Activated naive CD4-positive, alpha-beta T cell treated with anti-CD3 and anti-CD28 coated beads, Interleukin-2, amount 50 U/mL, for 24 hours (primary cell): Measurements from ENCODE around the gene PHPT1.

ENCODE experiments used
- H3K27ac Mint-ChIP-seq: one replicate; pipeline ENCODE4 v1.8.0; 2021; ENCODE audit warnings: mild to moderate bottlenecking, mixed read lengths
- H3K27me3 Mint-ChIP-seq: one replicate; pipeline ENCODE4 v1.8.0; 2021; ENCODE audit warnings: mixed read lengths
- H3K36me3 Mint-ChIP-seq: one replicate; pipeline ENCODE4 v1.8.0; 2021; ENCODE audit warnings: mixed read lengths
- H3K4me1 Mint-ChIP-seq: one replicate; pipeline ENCODE4 v1.8.0; 2021; ENCODE audit warnings: mixed read lengths
- H3K4me3 Mint-ChIP-seq: one replicate; pipeline ENCODE4 v1.8.0; 2021; ENCODE audit warnings: mild to moderate bottlenecking, mixed read lengths
- H3K9me3 Mint-ChIP-seq: one replicate; pipeline ENCODE4 v1.8.0; 2021; ENCODE audit warnings: mixed read lengths

PHPT1 gene

GRCh38 chr9:136814725-136815421, 34.3 kb upstream of the PHPT1 start:
- Mint-ChIP-seq H3K36me3 (peaks cover 17% of the 10 kb centered on the region), H3K4me3 (no peak overlapping the region), H3K4me1 (peaks cover 49% of the 10 kb centered on the region), H3K27me3 (no peaks in the 10 kb centered on the region), H3K27ac (no peak overlapping the region), H3K9me3 (no peaks in the 10 kb centered on the region)

GRCh38 chr9:136815422-136815782, 33.8 kb upstream of the PHPT1 start:
- H3K27me3 Mint-ChIP-seq: no peaks in the 10 kb centered on the region
- H3K4me3 Mint-ChIP-seq: no peak overlapping the region
- H3K27ac Mint-ChIP-seq: no peak overlapping the region
- H3K4me1 Mint-ChIP-seq: peaks cover 45% of the 10 kb centered on the region
- H3K9me3 Mint-ChIP-seq: no peaks in the 10 kb centered on the region
- peaks cover 17% of the 10 kb centered on the region for H3K36me3 Mint-ChIP-seq

GRCh38 chr9:136820971-136821825, 28.0 kb upstream of the PHPT1 start:
- H3K27me3 Mint-ChIP-seq: no peaks in the 10 kb centered on the region
- no peaks in the 10 kb centered on the region for H3K9me3 Mint-ChIP-seq
- no peak overlapping the region for H3K4me3 Mint-ChIP-seq
- H3K4me1 Mint-ChIP-seq: peaks cover 17% of the 10 kb centered on the region
- H3K27ac Mint-ChIP-seq: no peak overlapping the region
- peaks cover 4% of the 10 kb centered on the region for H3K36me3 Mint-ChIP-seq

DNA sequence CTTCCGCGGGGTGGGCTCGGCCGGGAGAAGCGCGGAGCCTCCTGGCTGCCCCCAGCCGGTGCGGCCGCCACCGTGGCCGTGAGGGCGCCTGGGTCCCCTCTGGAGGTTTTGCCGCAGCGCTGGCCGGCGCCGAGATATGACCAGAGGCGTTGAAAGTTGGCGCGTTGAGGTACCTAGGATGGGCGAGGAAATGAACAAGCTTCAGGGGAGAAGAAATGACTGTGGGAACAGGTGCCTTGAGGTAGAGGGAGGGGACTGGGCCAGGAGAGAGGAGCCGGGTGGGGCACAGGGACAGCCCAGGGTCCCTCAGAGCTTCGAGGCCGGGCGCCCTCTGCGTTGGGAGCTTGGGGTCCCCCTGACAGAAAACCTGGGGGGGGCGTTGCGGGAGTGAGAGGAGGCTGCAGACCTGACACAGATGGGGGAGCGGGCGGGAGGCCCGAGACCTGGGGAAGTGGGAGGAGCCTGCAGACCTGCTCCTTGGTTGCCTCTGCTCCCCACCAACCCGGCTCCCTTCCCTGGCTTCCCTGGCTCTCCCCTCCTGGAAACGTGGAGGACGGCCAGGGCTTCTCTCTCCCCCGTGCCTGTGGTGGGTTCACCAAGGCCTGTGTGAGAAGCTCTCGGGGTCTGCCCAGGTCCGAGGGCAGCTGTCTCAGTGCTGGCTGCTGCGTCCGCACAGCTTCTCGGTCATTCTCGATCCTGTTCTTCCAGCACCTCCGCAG, 27.2 kb upstream of the PHPT1 start:
- peaks cover 14% of the 10 kb centered on the region for H3K4me1 Mint-ChIP-seq
- H3K36me3 Mint-ChIP-seq: peaks cover under 1% of the 10 kb centered on the region
- H3K27me3 Mint-ChIP-seq: no peaks in the 10 kb centered on the region
- no peaks in the 10 kb centered on the region for H3K9me3 Mint-ChIP-seq
- no peak overlapping the region for H3K4me3 Mint-ChIP-seq
- no peak overlapping the region for H3K27ac Mint-ChIP-seq

GRCh38 chr9:136823136-136824046, 25.8 kb upstream of the PHPT1 start:
- no peak overlapping the region for H3K4me3 Mint-ChIP-seq
- no peaks in the 10 kb centered on the region for H3K36me3 Mint-ChIP-seq
- no peaks in the 10 kb centered on the region for H3K27me3 Mint-ChIP-seq
- no peaks in the 10 kb centered on the region for H3K9me3 Mint-ChIP-seq
- no peak overlapping the region for H3K27ac Mint-ChIP-seq
- H3K4me1 Mint-ChIP-seq: peaks cover 12% of the 10 kb centered on the region

DNA sequence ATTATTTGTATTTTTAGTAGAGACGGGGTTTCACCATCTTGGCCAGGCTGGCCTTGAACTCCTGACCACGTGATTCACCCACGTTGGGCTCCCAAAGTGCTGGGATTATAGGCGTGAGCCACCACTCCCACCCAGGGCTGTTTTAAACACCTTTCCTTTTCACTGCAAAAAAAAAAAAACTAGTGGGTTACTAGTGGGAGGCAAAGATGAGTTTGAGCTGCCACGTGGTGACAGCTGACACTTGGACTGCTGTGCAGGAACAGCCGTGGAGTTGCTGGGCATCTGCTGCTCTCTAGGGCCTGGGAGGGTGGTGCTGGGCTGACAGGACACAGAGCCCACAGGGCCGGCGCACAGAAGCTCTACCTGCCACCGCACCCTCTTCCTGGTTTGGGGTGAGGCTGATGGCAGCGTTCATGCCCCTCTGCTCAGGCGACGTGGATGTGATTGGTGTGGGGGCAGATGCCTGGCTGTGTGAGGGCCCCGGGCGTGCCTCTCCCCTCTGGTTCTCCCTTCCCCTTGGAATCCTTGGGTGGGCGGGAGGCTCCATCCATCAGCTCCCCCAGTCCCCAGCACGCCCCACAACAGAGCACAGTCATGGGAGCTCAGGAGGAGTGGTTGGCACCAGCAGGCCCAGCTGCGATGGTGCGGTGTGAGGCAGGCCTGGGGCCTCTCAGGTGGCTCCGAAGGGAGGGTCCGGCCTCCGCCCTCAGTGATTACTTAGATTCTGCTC, 24.5 kb upstream of the PHPT1 start:
- Mint-ChIP-seq H3K4me1 (peaks cover 8% of the 10 kb centered on the region), H3K4me3 (no peak overlapping the region)

GRCh38 chr9:136825295-136826187, 23.7 kb upstream of the PHPT1 start:
- H3K4me1 Mint-ChIP-seq: peaks cover 6% of the 10 kb centered on the region
- H3K36me3 Mint-ChIP-seq: no peaks in the 10 kb centered on the region
- H3K9me3 Mint-ChIP-seq: no peaks in the 10 kb centered on the region
- no peak overlapping the region for H3K4me3 Mint-ChIP-seq
- no peak overlapping the region for H3K27ac Mint-ChIP-seq
- H3K27me3 Mint-ChIP-seq: no peaks in the 10 kb centered on the region

More for the DNA sequence above, 24.5 kb upstream of the PHPT1 start:
- no peaks in the 10 kb centered on the region for H3K9me3 Mint-ChIP-seq
- H3K27me3 Mint-ChIP-seq: no peaks in the 10 kb centered on the region
- no peaks in the 10 kb centered on the region for H3K36me3 Mint-ChIP-seq
- H3K27ac Mint-ChIP-seq: no peak overlapping the region

- Mint-ChIP-seq H3K27me3 (no peaks in the 10 kb centered on the region), H3K9me3 (no peaks in the 10 kb centered on the region), H3K4me3 (no peak overlapping the region), H3K4me1 (peaks cover under 1% of the 10 kb centered on the region), H3K27ac (no peak overlapping the region), H3K36me3 (no peaks in the 10 kb centered on the region)
Measured at GRCh38 chr9:136826188-136826541, 23.0 kb upstream of the PHPT1 start.

DNA sequence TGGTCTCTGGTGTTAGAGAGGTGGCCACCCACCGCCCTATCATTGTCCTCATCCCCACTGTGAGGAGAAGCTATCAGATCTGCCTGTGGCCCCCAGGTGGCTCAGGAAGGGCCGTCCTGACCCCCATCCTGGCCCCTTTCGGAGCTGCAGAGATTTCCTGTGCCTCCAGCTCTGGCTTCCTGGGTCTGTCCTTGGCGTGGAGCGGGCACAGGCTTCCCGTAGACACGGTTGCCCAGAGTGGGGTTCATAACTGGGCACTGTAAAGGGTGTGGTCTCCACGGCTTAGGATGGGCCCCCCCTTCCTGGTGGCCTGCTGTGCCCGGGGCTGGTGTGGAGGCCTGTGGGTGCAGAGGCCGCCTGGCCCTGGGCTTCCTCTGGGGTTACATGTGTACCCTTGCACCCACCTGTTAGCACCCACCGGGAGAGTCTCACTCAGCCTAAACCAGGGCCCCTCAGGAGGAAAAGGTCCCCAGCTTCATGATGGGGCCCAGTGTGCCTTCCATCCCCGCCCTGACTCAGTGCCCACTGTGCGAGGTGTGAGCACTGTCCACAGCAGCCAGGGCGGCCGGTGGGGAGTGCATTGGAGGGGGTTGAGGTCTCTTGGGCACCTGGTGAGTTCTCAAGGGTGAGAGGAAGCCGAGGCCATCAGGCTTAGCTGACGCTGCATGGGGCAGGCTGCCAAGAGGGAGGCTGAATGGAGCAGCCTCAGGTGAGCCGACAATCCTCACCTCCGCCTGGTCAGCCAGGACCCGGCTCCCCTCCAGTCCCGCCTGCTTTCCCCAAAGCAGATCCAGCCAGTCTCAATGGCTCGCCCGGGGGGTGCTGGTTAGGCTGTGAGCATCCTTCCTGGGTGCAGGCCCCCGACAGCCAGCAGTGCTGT, 22.3 kb upstream of the PHPT1 start:
- no peaks in the 10 kb centered on the region for H3K36me3 Mint-ChIP-seq
- H3K9me3 Mint-ChIP-seq: no peaks in the 10 kb centered on the region
- H3K4me1 Mint-ChIP-seq: no peaks in the 10 kb centered on the region
- H3K27ac Mint-ChIP-seq: no peak overlapping the region
- H3K4me3 Mint-ChIP-seq: no peak overlapping the region
- H3K27me3 Mint-ChIP-seq: no peaks in the 10 kb centered on the region

- no peaks in the 10 kb centered on the region for H3K9me3 Mint-ChIP-seq
- H3K36me3 Mint-ChIP-seq: no peaks in the 10 kb centered on the region
- no peak overlapping the region for H3K4me3 Mint-ChIP-seq
- no peak overlapping the region for H3K27ac Mint-ChIP-seq
- no peaks in the 10 kb centered on the region for H3K27me3 Mint-ChIP-seq
- H3K4me1 Mint-ChIP-seq: no peaks in the 10 kb centered on the region
Measured at GRCh38 chr9:136827794-136828473, 21.3 kb upstream of the PHPT1 start.

GRCh38 chr9:136828474-136829140, 20.6 kb upstream of the PHPT1 start:
- H3K27me3 Mint-ChIP-seq: no peaks in the 10 kb centered on the region
- no peak overlapping the region for H3K4me3 Mint-ChIP-seq
- no peaks in the 10 kb centered on the region for H3K4me1 Mint-ChIP-seq
- no peaks in the 10 kb centered on the region for H3K9me3 Mint-ChIP-seq
- H3K36me3 Mint-ChIP-seq: no peaks in the 10 kb centered on the region
- H3K27ac Mint-ChIP-seq: no peak overlapping the region

DNA sequence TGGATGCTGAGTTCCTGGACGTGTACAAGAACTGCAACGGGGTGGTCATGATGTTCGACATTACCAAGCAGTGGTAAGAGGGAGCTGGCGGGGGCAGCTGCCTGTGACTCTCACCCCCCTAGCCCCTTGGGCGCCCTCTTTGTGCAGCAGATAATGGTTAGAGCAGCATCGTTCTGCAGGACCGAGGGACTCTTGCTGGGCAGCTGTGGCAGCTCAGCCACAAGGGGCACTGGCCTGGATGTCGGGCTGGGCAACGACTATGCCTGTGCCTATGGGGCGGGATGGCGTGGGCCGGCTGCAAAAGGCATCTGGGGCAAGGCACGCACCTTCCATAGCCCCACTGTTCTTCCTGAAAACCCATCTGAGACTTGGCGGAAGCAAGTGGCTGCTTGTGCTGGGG, 19.8 kb upstream of the PHPT1 start:
- H3K36me3 Mint-ChIP-seq: peaks cover 2% of the 10 kb centered on the region
- no peak overlapping the region for H3K4me3 Mint-ChIP-seq
- H3K27ac Mint-ChIP-seq: no peak overlapping the region
- H3K9me3 Mint-ChIP-seq: no peaks in the 10 kb centered on the region
- H3K4me1 Mint-ChIP-seq: no peaks in the 10 kb centered on the region
- H3K27me3 Mint-ChIP-seq: no peaks in the 10 kb centered on the region
